HG02678 (cell line): ENCODE data around the gene SLC26A9.

Experiments used
- ATAC-seq: cut with Tn5 transposase; IDR thresholded peaks from one replicate; pipeline ENCODE4 v1.9.1; 2021; ENCODE audit warnings: mild to moderate bottlenecking, moderate library complexity; ENCODE audit not compliant: unreplicated experiment

SLC26A9 gene

GRCh38 chr1:205950280-205950679, 7.0 kb upstream of the SLC26A9 start:
- ATAC-seq: no peak

- no peak for ATAC-seq
These were observed 6.5 kb upstream of the SLC26A9 start for GRCh38 chr1:205949753-205950152.

- ATAC-seq: no peak
These were observed 5.6 kb upstream of the SLC26A9 start for GRCh38 chr1:205948886-205949285.

- ATAC-seq: no peak
These were observed 4.8 kb upstream of the SLC26A9 start for GRCh38 chr1:205948039-205948438.

- no peak for ATAC-seq
These were observed 3.8 kb upstream of the SLC26A9 start for GRCh38 chr1:205947024-205947423.

GRCh38 chr1:205945069-205945468, 1.8 kb upstream of the SLC26A9 start:
- ATAC-seq: no peak

- no peak for ATAC-seq
These were observed 1.3 kb upstream of the SLC26A9 start for GRCh38 chr1:205944525-205944924.

GRCh38 chr1:205942631-205943159, 561 bp downstream of the SLC26A9 start:
- no peak for ATAC-seq

GRCh38 chr1:205940710-205941109, 2.5 kb downstream of the SLC26A9 start:
- ATAC-seq: no peak

GRCh38 chr1:205939690-205940330, 3.4 kb downstream of the SLC26A9 start:
- ATAC-seq: no peak

GRCh38 chr1:205938682-205939081, 4.6 kb downstream of the SLC26A9 start:
- ATAC-seq: no peak

- no peak for ATAC-seq
These were observed 6.2 kb downstream of the SLC26A9 start for GRCh38 chr1:205936846-205937586.

GRCh38 chr1:205936311-205936710, 6.9 kb downstream of the SLC26A9 start:
- ATAC-seq: no peak

GRCh38 chr1:205935869-205936268, 7.4 kb downstream of the SLC26A9 start:
- ATAC-seq: no peak

- no peak for ATAC-seq
These were observed 8.5 kb downstream of the SLC26A9 start for GRCh38 chr1:205934788-205935187.

- ATAC-seq: no peak
These were observed 9.3 kb downstream of the SLC26A9 start for GRCh38 chr1:205933671-205934618.

- ATAC-seq: no peak
These were observed 10.5 kb downstream of the SLC26A9 start for GRCh38 chr1:205932776-205933175.

GRCh38 chr1:205930799-205931281, 12.4 kb downstream of the SLC26A9 start:
- no peak for ATAC-seq

- ATAC-seq: no peak
These were observed 13.1 kb downstream of the SLC26A9 start for GRCh38 chr1:205930195-205930577.

GRCh38 chr1:205929496-205930194, 13.6 kb downstream of the SLC26A9 start:
- ATAC-seq: no peak
